Gastrocnemius medialis (tissue), 4 donors: ENCODE results near the gene ZNF580.

Source experiments
- POLR2A ChIP-seq, 2 donors: fragments of 450-650 bp; IDR thresholded peaks; one replicate each; pipeline ENCODE4 v1.6.1; 2017; ENCODE audit warnings: antibody characterized with exemption in 2 of 2, mild to moderate bottlenecking in 2 of 2, moderate library complexity in 2 of 2
- TF ChIP-seq, protein P1 (sequence below), 5 experiments: fragments of 450-650 bp in 3 of 5; fragments of 200-600 bp in 2 of 5; sonication (generic) in 2 of 5; IDR thresholded peaks in 4 of 5; conservative IDR thresholded peaks in 1 of 5; 1 replicate in 4 of 5; 2 replicates in 1 of 5; pipeline ENCODE4 v1.5.1; 2016 to 2019; ENCODE audit warnings: antibody characterized with exemption in 5 of 5, mild to moderate bottlenecking in 3 of 5, moderate library complexity in 3 of 5

DNA sequence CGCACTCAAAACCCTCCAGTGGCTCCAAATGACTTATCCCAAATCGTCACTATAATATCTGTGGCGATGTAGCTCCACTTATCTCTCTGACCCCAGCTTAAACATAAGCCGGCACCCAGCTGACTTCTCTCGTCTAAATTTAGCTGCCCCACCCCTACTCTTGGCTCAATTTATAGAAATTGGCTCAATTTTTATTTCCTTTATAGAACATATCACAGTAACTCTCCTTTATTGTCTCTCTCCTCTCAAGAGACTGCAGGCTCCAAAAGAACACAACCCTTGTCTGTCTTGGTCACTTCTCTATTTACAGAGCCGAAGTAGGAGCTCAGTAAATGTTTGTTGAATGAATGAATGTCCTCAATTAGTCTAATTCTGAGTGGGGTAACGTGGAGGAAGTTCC, 17.2 kb upstream of the ZNF580 start:
- TF ChIP-seq POLR2A (IDR thresholded peaks at IDR 0.05): no peak
- TF ChIP-seq, protein P1, sequence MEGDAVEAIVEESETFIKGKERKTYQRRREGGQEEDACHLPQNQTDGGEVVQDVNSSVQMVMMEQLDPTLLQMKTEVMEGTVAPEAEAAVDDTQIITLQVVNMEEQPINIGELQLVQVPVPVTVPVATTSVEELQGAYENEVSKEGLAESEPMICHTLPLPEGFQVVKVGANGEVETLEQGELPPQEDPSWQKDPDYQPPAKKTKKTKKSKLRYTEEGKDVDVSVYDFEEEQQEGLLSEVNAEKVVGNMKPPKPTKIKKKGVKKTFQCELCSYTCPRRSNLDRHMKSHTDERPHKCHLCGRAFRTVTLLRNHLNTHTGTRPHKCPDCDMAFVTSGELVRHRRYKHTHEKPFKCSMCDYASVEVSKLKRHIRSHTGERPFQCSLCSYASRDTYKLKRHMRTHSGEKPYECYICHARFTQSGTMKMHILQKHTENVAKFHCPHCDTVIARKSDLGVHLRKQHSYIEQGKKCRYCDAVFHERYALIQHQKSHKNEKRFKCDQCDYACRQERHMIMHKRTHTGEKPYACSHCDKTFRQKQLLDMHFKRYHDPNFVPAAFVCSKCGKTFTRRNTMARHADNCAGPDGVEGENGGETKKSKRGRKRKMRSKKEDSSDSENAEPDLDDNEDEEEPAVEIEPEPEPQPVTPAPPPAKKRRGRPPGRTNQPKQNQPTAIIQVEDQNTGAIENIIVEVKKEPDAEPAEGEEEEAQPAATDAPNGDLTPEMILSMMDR (IDR thresholded peaks at IDR 0.05 in 4 of 5, conservative IDR thresholded peaks at IDR 0.05 in 1 of 5): no peak
